HCT116 (cell line): ENCODE results near the gene ZNF213. TPM values are rescaled to one million over a fixed set of nuclear protein-coding genes. Genes with fewer than 3 reads are reported as not detected.

Experiments used
- ATAC-seq: fragments of 200-7000 bp; cut with Tn5 transposase; 2 replicates; pipeline ENCODE4 v1.9.1; 2020; ENCODE audit warnings: mild to moderate bottlenecking, moderate library complexity
- BruUV-seq: library from RNA; stranded (reverse); fragments of 400-500 nt; replicated peaks from 2 replicates; lab custom pipeline; 2021; lab: Mats Ljungman, UMichigan
- CTCF ChIA-PET: fragments of 300-600 bp; sonication (Branson Sonifier 250); formaldehyde crosslinking; loops from one replicate; lab custom pipeline; 2021; ENCODE audit warnings: antibody characterized with exemption; lab: Charles Lee
- POLR2A ChIA-PET: fragments of 300-600, 350-600 bp; sonication (Branson Sonifier 250); formaldehyde crosslinking; loops from one replicate; lab custom pipeline; 2021; ENCODE audit warnings: antibody characterized with exemption; lab: Charles Lee
- RAD21 ChIA-PET, 2 experiments: fragments of 300-600 bp; sonication (Branson Sonifier 250); formaldehyde crosslinking; loops; one replicate each; lab custom pipeline; 2023; ENCODE audit warnings: low total read pairs in 2 of 2; ENCODE audit not compliant: uncharacterized antibody in 2 of 2, unreplicated experiment in 2 of 2, low non-redundant PET in 1 of 2; lab: Charles Lee
- DNase-seq: peaks from one replicate; pipeline ENCODE4 v3.0.0-alpha.2; 2010; ENCODE audit warnings: low read depth, low spot score
- H2AFZ ChIP-seq: fragments of 200-600 bp; shearing (Covaris generic), sonication (generic); 2 replicates; pipeline ENCODE4 v1.6.1; 2017; ENCODE audit warnings: low read depth, mixed run types, mixed read lengths, antibody characterized with exemption, low read length; ENCODE audit not compliant: poor library complexity, severe bottlenecking
- H3K27ac ChIP-seq: 2 replicates; pipeline ENCODE4 v1.5.1; 2012; ENCODE audit warnings: low read depth, low read length
- H3K27me3 ChIP-seq: fragments of 200-600 bp; sonication (generic); 2 replicates; pipeline ENCODE4 v1.6.1; 2016; ENCODE audit warnings: mixed run types, low read length, mixed read lengths; ENCODE audit not compliant: insufficient read depth
- H3K36me3 ChIP-seq, 2 experiments: fragments of 200-500 bp in 1 of 2; fragments of 200-600 bp in 1 of 2; sonication (Bioruptor generic) in 1 of 2; sonication (generic) in 1 of 2; 2 replicates each; pipeline versions ENCODE4 v1.5.1 to v1.6.1; 2014 to 2016; ENCODE audit warnings: low read length in 2 of 2, inconsistent platforms in 1 of 2, mixed read lengths in 1 of 2, mixed run types in 1 of 2; ENCODE audit not compliant: insufficient read depth in 2 of 2, control insufficient read depth in 1 of 2
- H3K4me1 ChIP-seq, 2 experiments: fragments of 200-600 bp in 1 of 2; sonication (generic) in 1 of 2; 2 replicates each; pipeline versions ENCODE4 v1.5.1 to v1.6.1; 2012 to 2017; ENCODE audit warnings: low read length in 2 of 2, inconsistent platforms in 1 of 2, mild to moderate bottlenecking in 1 of 2, mixed read lengths in 1 of 2, mixed run types in 1 of 2, moderate library complexity in 1 of 2; ENCODE audit not compliant: insufficient read depth in 2 of 2, control insufficient read depth in 1 of 2
- H3K4me2 ChIP-seq: fragments of 200-600 bp; sonication (generic); 2 replicates; pipeline ENCODE4 v1.6.1; 2017; ENCODE audit warnings: mixed run types, low read length, mixed read lengths
- H3K4me3 ChIP-seq, 2 experiments: fragments of 200-600 bp in 1 of 2; sonication (generic) in 1 of 2; replicated peaks in 1 of 2; 2 replicates each; pipeline ENCODE4 v1.5.1; 2011 to 2016; ENCODE audit warnings: low read length in 2 of 2, control low read depth in 1 of 2, low read depth in 1 of 2, mild to moderate bottlenecking in 1 of 2, mixed read lengths in 1 of 2, mixed run types in 1 of 2
- H3K79me2 ChIP-seq: fragments of 200-600 bp; sonication (generic); 2 replicates; pipeline ENCODE4 v1.6.1; 2017; ENCODE audit warnings: mild to moderate bottlenecking, mixed run types, low read length, moderate library complexity, mixed read lengths; ENCODE audit not compliant: insufficient read depth
- H3K9ac ChIP-seq: fragments of 200-600 bp; sonication (generic); 2 replicates; pipeline ENCODE4 v1.6.1; 2016; ENCODE audit warnings: low read length, mixed read lengths
- H3K9me2 ChIP-seq: fragments of 200-600 bp; sonication (generic), shearing (Covaris generic); 2 replicates; pipeline ENCODE4 v1.6.1; 2017; ENCODE audit warnings: mixed run types, mild to moderate bottlenecking, moderate library complexity; ENCODE audit not compliant: insufficient read depth
- H3K9me3 ChIP-seq, 2 experiments: fragments of 200-500 bp in 1 of 2; fragments of 200-600 bp in 1 of 2; sonication (Bioruptor generic) in 1 of 2; sonication (generic) in 1 of 2; 2 replicates each; pipeline ENCODE4 v1.6.1; 2014 to 2017; ENCODE audit warnings: low read length in 2 of 2, mixed read lengths in 2 of 2, inconsistent platforms in 1 of 2, low read depth in 1 of 2, mild to moderate bottlenecking in 1 of 2, mixed run types in 1 of 2, moderate library complexity in 1 of 2; ENCODE audit not compliant: control insufficient read depth in 1 of 2, insufficient read depth in 1 of 2
- H4K20me1 ChIP-seq: fragments of 200-600 bp; sonication (generic), shearing (Covaris generic); 2 replicates; pipeline ENCODE4 v1.6.1; 2017; ENCODE audit warnings: mixed run types, mild to moderate bottlenecking, moderate library complexity; ENCODE audit not compliant: insufficient read depth
- CBX3 ChIP-seq: IDR thresholded peaks from 2 replicates; pipeline ENCODE4 v1.6.1; 2012; ENCODE audit warnings: low read depth
- EGR1 ChIP-seq: IDR thresholded peaks from 2 replicates; pipeline ENCODE4 v1.6.1; 2012; ENCODE audit warnings: low read depth
- ELF1 ChIP-seq: IDR thresholded peaks from 2 replicates; pipeline ENCODE4 v1.6.1; 2012; ENCODE audit warnings: low read depth, borderline replicate concordance
- JUND ChIP-seq: IDR thresholded peaks from 2 replicates; pipeline ENCODE4 v1.6.1; 2012
- SIN3A ChIP-seq: IDR thresholded peaks from 2 replicates; pipeline ENCODE4 v1.6.1; 2012; ENCODE audit warnings: low read depth
- SP1 ChIP-seq: IDR thresholded peaks from 2 replicates; pipeline ENCODE4 v1.6.1; 2012; ENCODE audit warnings: low read depth
- TCF7L2 ChIP-seq: IDR thresholded peaks from 2 replicates; pipeline ENCODE4 v1.7.0; 2011; ENCODE audit warnings: borderline replicate concordance, inconsistent platforms; ENCODE audit not compliant: insufficient read depth, insufficient read length; ENCODE audit errors: extremely low read depth
- ZFX ChIP-seq: fragments of 450-650 bp; IDR thresholded peaks from 2 replicates; pipeline ENCODE4 v1.6.1; 2017
- ZNF274 ChIP-seq: fragments of 200-500 bp; sonication (Bioruptor generic); IDR thresholded peaks from 2 replicates; pipeline ENCODE4 v1.6.1; 2014; ENCODE audit warnings: mild to moderate bottlenecking, low read depth, low read length, inconsistent platforms
- intact Hi-C: fragments of 100-400 bp; cut with micrococcal nuclease; formaldehyde crosslinking; loops from 2 replicates; pipeline ENCODE4 v1.10.0; 2022
- total RNA-seq: library from RNA; stranded (reverse); gene quantifications from one replicate; pipeline ENCODE4 v1.2.1, GENCODE V29; 2021; ENCODE audit not compliant: unreplicated experiment
- TF ChIP-seq, protein P1 (sequence below), 3 experiments: fragments of 200-600 bp in 1 of 3; sonication (generic) in 1 of 3; IDR thresholded peaks in 2 of 3; conservative IDR thresholded peaks in 1 of 3; 2 replicates each; pipeline ENCODE4 v1.5.1; 2012 to 2017; ENCODE audit warnings: low read depth in 2 of 3, low read length in 2 of 3, antibody characterized with exemption in 1 of 3, borderline replicate concordance in 1 of 3, control low read depth in 1 of 3, mild to moderate bottlenecking in 1 of 3, mixed read lengths in 1 of 3, mixed run types in 1 of 3, moderate library complexity in 1 of 3; ENCODE audit not compliant: insufficient read depth in 1 of 3
- TF ChIP-seq, protein P2 (sequence below): IDR thresholded peaks from 2 replicates; pipeline ENCODE4 v1.6.1; 2012

The ZNF213 gene
- total RNA-seq, 1 experiment from 2014 or later: 11.0 TPM

DNA sequence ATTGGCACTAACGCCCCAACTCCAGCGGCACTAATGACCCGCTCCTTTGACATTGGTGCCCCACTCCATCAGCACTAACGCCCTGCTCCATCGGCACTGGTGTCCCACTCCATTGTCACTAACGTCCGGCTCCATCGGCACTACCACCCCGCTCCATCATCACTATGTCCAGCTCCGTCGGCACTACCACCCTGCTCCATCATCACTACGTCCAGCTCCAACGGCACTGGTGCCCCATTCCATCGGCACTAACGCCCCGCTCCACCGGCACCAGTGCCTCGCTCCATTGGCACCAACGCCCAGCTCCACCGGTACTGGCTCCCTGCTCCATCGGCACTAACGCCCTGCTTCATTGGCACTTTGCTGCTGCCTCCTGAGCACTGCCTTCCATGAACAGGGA, 7.5 kb downstream of the ZNF213 start (continued):
- TF ChIP-seq, protein P1, sequence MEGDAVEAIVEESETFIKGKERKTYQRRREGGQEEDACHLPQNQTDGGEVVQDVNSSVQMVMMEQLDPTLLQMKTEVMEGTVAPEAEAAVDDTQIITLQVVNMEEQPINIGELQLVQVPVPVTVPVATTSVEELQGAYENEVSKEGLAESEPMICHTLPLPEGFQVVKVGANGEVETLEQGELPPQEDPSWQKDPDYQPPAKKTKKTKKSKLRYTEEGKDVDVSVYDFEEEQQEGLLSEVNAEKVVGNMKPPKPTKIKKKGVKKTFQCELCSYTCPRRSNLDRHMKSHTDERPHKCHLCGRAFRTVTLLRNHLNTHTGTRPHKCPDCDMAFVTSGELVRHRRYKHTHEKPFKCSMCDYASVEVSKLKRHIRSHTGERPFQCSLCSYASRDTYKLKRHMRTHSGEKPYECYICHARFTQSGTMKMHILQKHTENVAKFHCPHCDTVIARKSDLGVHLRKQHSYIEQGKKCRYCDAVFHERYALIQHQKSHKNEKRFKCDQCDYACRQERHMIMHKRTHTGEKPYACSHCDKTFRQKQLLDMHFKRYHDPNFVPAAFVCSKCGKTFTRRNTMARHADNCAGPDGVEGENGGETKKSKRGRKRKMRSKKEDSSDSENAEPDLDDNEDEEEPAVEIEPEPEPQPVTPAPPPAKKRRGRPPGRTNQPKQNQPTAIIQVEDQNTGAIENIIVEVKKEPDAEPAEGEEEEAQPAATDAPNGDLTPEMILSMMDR (IDR thresholded peaks at IDR 0.05 in 2 of 3, conservative IDR thresholded peaks at IDR 0.05 in 1 of 3; ENCODE audit: borderline replicate concordance in 1 of 3, insufficient read depth in 1 of 3, low read depth in 2 of 3, low read length in 2 of 3): no peak
- TF ChIP-seq CBX3: no peak
- no peak for TF ChIP-seq ZFX
- TF ChIP-seq EGR1: no peak
- TF ChIP-seq SP1: no peak
- no peak for TF ChIP-seq ZNF274

DNA sequence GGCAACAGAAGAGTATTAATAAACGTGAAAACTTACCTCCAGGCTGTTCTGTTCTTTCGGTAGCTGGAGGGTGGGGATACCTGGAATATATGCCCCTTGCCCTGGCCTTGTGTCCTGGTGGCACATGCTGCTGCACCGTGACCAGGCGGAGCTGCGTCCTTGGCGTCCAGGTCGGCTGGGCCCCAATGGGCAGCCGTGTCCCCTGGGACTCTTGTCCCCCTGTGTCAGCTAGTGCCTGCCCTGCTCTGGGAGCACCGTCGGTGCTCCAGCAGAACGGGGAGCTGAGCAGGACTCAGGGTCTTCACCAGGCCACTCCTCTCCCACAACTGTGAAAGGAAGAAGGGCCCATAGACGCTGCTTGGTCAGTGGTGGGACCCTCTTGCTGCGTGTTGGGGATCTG, 7.9 kb downstream of the ZNF213 start:
- no TSS peak for BruUV-seq
- no peaks in the 10 kb centered on the region for H3K9me3 ChIP-seq
- ChIA-PET POLR2A (interaction anchor here (1.3 kb wide), 1 partner anchor 8 kb away, joined by 6 read pairs; the partner anchor contains the start of gene ZNF213), RAD21 (no interaction called here), CTCF (no interaction called here)
- ATAC-seq (no peak), DNase-seq (no peak)
- H4K20me1 ChIP-seq: no peaks in the 10 kb centered on the region
- no peak overlapping the region for H3K9ac ChIP-seq
- H3K27ac ChIP-seq: no peak overlapping the region
- no peak overlapping the region for H3K4me3 ChIP-seq
- H3K4me2 ChIP-seq: no peak overlapping the region
- intact Hi-C loops: no loop called here
- no peaks in the 10 kb centered on the region for H3K9me2 ChIP-seq
- no peak overlapping the region for H2AFZ ChIP-seq
- H3K27me3 ChIP-seq: no peaks in the 10 kb centered on the region
- no peaks in the 10 kb centered on the region for H3K4me1 ChIP-seq
- TF ChIP-seq, protein P1 (IDR thresholded peaks at IDR 0.05 in 2 of 3, conservative IDR thresholded peaks at IDR 0.05 in 1 of 3; ENCODE audit: borderline replicate concordance in 1 of 3, insufficient read depth in 1 of 3, low read depth in 2 of 3, low read length in 2 of 3): no peak
- TF ChIP-seq EGR1 (no peak), TCF7L2 (no peak), ELF1 (no peak), CBX3 (no peak), JUND (no peak), SIN3A (no peak)
- TF ChIP-seq, protein P2, sequence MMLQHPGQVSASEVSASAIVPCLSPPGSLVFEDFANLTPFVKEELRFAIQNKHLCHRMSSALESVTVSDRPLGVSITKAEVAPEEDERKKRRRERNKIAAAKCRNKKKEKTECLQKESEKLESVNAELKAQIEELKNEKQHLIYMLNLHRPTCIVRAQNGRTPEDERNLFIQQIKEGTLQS: no peak
- TF ChIP-seq, all 23 proteins: peak for 0
- H3K79me2 ChIP-seq: no peaks in the 10 kb centered on the region
- H3K36me3 ChIP-seq: peaks cover 0 to 3% of the 10 kb centered on the region in 2 experiments; a peak in 1 of 4 replicates
